Astrocyte (in vitro differentiated cells and primary cell): ENCODE measurements around the gene PLOD1.

Experiments used
- CTCF ChIP-seq: IDR thresholded peaks from 2 replicates; pipeline ENCODE4 v1.5.1; 2011; ENCODE audit warnings: low read depth, mild to moderate bottlenecking, inconsistent platforms, low read length, moderate library complexity; ENCODE audit not compliant: insufficient read depth
- EZH2 ChIP-seq: IDR thresholded peaks from 2 replicates; pipeline ENCODE4 v1.6.1; 2012; ENCODE audit warnings: mild to moderate bottlenecking, low read length, inconsistent platforms; ENCODE audit not compliant: insufficient read depth

GRCh38 chr1:12009318-12009947 is 74.9 kb downstream of the PLOD1 start:
- TF ChIP-seq CTCF (no peak), EZH2 (no peak)
